ENCODE measurements around the gene TSEN2.

- TF ChIP-seq, protein P1, sequence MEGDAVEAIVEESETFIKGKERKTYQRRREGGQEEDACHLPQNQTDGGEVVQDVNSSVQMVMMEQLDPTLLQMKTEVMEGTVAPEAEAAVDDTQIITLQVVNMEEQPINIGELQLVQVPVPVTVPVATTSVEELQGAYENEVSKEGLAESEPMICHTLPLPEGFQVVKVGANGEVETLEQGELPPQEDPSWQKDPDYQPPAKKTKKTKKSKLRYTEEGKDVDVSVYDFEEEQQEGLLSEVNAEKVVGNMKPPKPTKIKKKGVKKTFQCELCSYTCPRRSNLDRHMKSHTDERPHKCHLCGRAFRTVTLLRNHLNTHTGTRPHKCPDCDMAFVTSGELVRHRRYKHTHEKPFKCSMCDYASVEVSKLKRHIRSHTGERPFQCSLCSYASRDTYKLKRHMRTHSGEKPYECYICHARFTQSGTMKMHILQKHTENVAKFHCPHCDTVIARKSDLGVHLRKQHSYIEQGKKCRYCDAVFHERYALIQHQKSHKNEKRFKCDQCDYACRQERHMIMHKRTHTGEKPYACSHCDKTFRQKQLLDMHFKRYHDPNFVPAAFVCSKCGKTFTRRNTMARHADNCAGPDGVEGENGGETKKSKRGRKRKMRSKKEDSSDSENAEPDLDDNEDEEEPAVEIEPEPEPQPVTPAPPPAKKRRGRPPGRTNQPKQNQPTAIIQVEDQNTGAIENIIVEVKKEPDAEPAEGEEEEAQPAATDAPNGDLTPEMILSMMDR (IDR thresholded peaks at IDR 0.05) = no peak
- TF ChIP-seq POLR2AphosphoS5 (IDR thresholded peaks at IDR 0.05) (no peak), POLR2A (IDR thresholded peaks at IDR 0.05) (no peak)
Measured at GRCh38 chr3:12569836-12570235, 85.6 kb downstream of the TSEN2 start.
